ENCODE results near the gene MACC1.
"Not testable (repeated sequence)": the region's sequence is repeated elsewhere in the genome, so short reads cannot be mapped to it uniquely, and the experiment has no call there.

The MACC1 gene

GRCh38 chr7:20128001-20128400, 89.2 kb downstream of the MACC1 start:
- DNase-seq (ENCODE audit: low spot score): no peak

DNA sequence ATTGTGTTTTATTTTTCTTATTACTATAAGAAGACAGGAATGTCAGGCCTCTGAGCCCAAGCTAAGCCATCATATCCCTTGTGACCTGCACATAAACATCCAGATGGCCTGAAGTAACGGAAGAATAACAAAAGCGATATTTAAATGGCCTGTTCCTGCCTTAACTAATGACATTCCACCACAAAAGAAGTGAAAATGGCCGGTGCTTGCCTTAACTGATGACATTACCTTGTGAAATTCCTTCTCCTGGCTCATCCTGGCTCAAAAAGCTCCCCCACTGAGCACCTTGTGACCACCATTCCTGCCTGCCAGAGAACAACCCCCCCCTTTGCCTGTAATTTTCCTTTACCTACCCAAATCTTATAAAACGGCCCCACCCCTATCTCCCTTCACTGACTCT, 91.1 kb downstream of the MACC1 start:
- DNase-seq (ENCODE audit: low spot score): not testable (repeated sequence)

DNA sequence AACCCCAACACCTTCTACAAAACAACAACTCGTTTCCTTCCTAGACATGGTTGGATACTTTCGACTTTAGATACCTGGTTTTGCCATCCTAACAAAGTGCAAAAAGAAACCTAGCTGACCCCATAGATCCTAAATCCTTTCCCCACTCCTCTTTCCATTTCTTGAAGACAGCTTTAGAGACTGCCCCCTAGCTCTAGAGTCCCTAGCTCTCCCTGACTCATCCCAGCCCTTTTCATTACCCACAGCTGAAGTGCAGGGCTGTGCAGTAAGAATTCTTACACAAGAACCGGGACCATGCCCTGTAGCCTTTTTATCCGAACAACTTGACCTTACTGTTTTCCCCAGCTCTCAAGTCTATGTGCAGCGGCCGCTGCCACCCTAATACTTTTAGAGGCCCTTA, 93.1 kb downstream of the MACC1 start:
- DNase-seq (ENCODE audit: low spot score): not testable (repeated sequence)

DNA sequence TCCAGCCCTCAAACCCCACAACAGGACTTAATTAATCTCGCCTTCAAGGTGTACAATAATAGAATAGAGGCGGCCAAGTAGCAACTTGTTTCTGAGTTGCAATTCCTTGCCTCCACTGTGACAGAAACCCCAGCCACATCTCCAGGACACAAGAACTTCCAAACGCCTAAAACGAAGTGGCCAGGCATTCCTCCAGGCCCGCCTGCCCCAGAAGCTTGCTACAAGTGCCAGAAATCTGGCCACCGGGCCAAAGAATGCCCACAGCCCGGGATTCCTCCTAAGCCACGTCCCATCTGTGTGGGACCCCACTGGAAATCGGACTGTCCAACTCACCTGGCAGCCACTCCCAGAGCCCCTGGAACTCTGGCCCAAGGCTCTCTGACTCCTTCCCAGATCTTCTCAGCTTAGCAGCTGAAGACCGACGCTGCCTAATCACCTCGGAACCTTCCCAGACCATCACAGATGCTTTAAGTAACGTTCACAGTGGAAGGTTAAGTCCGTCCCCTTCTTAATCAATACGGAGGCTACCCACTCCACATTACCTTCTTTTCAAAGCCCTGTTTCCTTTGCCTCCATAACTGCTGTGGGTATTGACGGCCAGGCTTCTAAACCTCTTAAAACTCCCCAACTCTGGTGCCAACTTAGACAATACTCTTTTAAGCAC, 94.4 kb downstream of the MACC1 start:
- not testable (repeated sequence) for DNase-seq (ENCODE audit: low spot score)

DNA sequence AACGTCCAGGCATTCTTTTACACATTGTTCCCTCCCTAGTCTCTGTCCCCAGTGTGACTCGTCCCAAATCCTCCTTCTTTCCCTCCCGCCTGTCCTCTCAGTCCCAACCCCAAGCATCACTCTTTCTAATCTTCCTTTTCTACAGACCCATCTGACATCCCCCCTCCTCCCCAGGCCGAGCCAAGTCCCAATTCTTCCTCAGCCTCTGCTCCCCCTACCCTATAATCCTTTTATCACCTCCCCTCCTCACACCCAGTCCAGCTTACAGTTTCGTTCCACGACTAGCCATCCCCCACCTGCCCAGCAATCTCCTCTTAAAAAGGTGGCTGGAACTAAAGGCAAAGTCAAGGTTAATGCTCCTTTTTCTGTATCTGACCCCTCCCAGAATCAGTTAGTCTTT, 95.1 kb downstream of the MACC1 start:
- no peak for DNase-seq (ENCODE audit: low spot score)

- no peak for DNase-seq (ENCODE audit: low spot score)
These were observed 95.8 kb downstream of the MACC1 start for GRCh38 chr7:20121404-20121803.

- not testable (repeated sequence) for DNase-seq (ENCODE audit: low spot score)
These were observed 96.5 kb downstream of the MACC1 start for GRCh38 chr7:20120611-20121168.

DNA sequence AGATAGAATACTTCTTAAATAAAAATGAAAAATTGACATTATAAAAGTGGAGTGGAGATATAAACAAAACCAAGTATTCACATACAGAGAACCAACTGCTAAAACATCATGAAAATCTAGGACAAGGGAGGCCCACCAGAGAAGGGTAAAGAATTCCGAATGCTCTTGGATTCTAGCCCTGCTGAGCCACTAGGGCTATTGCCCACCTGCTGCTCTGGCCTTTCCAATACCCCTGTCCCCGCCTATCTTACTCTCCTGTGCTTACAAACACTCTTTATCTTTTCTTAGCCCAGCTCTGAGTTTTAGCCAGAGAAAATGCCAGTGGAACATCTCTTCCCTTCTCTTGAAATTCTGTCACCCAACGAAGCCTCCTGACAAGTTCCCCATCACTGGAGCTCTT, 100.3 kb downstream of the MACC1 start:
- DNase-seq (ENCODE audit: low spot score): no peak

GRCh38 chr7:20114468-20114867, 102.7 kb downstream of the MACC1 start:
- DNase-seq (ENCODE audit: low spot score): no peak

DNA sequence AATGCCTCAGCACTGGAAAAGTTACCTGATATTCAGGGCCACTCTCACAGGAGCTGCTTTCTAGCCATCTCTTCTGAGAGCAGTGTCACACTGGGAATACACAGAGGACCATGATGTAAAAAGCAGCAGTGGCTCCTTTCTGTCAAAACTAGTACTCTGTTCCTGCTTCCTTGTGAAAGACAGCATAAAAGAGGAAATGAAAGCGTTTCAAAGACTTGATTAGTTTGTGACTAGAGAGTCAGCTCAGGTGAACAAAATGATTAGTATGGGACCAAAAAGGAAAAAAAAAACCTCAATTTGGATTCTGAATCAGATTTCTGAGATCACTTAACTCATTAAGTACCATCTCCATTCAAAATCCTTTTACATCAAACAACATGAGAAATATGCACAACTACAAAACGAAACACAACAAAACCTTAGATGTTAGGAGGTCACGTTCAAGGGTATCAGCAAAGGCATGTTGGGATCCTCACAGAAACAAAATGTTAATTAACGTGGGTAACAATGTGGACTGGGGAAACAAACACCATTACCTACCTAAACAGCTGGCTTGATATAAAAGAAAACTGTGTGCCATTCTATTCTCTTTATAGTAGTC, 103.7 kb downstream of the MACC1 start:
- no peak for DNase-seq (ENCODE audit: low spot score)

DNA sequence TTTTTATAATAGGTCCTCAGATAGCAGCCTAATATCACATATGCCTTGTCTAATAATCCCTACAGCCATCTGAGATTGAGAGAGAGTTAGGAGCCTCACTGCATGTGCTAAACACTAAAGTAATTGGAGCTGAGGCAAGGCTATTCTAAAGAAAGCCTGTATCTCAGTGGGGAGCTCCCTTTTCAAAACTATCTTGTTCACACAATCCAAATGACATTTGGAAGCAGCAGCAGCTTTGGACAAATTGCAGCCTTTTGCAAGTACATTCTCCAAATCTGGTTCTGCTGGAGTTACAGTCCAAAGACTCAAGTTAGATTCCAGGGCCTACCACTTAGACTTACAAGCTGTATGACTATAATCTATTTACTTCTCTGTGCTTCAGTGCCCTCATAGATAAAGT, 104.5 kb downstream of the MACC1 start:
- no peak for DNase-seq (ENCODE audit: low spot score)

- no peak for DNase-seq (ENCODE audit: low spot score)
These were observed 105.2 kb downstream of the MACC1 start for GRCh38 chr7:20111821-20112542.

DNA sequence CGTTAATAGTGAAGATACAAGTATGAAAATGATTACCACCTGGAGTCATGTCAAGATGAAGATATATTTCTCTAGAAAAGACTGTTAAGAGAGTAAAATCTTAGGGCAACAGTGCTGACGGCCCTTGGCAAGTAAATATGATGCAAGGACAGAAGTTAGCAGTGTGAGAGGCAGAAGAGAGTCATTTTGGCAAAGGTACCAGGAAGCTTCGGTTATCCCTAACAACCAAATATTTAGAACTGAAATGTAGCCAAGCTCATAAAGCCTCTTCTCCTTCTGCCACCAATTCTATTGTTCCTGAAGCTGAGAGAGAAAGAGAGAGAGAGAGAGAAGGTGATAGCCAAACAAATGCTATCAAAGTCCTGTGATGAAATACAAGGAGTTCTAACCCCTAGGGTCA, 109.6 kb downstream of the MACC1 start:
- DNase-seq (ENCODE audit: low spot score): no peak

DNA sequence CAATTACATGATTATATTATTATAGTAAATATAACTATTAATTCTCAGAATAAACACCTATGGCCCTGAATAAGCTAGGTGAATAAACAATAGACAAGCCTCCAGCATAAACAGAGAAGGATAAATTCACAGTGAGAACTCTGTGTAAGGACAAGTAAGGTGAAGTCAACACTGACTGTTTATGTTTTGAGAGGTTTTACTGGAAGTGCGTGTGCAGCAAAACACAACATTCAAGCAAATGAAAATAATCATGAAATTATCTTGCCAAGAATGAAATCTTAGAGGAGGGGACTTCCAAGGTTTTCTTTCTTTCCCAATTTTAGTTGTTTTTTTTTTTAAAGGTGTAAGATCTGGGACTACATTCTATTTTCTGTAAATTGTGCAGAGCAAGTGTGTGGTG, 112.5 kb downstream of the MACC1 start:
- DNase-seq (ENCODE audit: low spot score): no peak

DNA sequence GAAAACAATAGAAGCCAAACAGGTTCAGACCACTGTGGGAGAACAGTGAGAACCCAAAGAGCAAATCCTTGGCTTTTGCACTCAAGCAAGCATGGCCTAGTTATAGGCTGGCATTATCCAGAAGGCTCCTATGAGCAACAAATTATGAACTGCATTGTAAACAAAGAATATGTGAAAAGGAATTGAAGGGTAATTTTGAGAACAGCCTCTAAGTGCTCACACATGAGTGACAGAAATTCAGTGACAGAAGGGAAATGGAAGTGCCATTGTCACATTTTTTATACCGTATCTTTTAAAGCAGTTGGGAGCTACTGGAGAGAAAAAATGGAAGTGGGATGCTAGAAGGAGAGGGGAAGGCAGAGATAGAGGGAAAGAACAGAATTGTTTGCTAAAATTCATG, 114.2 kb downstream of the MACC1 start:
- no peak for DNase-seq (ENCODE audit: low spot score)

GRCh38 chr7:20095862-20096261, 121.3 kb downstream of the MACC1 start:
- DNase-seq (ENCODE audit: low spot score): no peak

DNA sequence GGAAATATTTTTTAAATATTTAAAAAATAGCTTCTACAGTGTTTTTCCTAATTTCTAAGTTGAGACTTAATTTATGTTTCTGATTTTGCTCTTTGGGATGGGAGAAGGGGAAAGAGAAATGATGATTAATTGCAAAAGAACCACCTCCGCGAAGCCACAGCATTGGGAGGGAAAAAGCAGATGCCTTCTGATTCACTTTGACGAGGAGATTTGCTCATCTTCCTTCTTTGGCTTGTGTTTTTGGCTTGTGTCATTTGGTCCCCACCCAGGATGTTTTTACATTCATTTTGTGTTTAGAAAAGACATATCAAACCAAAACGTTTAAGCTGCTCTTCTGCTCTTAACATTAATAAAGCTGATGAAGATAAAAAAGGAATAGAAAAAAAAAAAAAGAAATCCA, 121.7 kb downstream of the MACC1 start:
- DNase-seq (ENCODE audit: low spot score): no peak

DNA sequence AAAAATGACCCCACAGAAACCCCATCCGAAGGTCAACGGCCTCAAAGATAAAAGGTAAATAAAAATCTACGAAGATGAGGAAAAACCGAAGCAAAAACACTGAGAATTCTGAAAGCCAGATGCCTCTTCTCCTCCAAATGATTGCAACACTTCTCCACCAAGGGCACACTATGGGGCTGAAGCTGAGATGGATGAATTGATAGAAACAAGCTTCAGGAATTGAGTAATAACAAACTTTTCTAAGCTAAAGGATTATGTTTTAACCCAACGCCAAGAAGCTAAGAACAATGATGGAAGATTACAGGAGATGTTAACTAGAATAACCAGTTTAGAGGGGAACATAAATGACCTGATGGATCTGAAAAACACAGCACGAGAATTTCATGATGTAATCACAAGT, 127.8 kb downstream of the MACC1 start:
- no peak for DNase-seq (ENCODE audit: low spot score)

- DNase-seq (ENCODE audit: low spot score): no peak
These were observed 132.1 kb downstream of the MACC1 start for GRCh38 chr7:20085086-20085485.

Measured in D341Med (cell line).